Central memory CD4-positive, alpha-beta T cell (primary cell): Measurements from ENCODE around the gene PLXNA4.

Experiments used
- DNase-seq: peaks from one replicate; pipeline ENCODE4 v3.0.0; 2022

Gene PLXNA4

DNA sequence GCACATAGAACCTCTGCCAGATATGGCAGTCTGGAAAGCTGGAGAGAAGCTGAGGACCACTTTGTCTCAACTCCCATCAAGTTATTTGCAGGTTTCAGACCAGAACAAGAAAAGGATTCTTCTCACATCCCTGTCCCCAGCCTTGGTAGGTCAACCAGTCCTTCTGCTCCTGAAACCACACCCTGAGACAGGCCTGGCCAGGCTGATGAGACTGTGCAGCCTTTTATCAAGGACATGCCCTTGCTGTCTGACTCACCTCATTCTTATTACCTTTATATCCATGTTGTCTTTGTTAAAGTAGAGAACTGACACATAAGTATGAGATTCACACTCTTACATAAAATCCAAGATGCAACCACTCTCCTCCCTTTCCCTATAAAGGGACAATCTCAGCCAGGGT lies 354.9 kb downstream of the PLXNA4 start:
- DNase-seq, result no peak

DNA sequence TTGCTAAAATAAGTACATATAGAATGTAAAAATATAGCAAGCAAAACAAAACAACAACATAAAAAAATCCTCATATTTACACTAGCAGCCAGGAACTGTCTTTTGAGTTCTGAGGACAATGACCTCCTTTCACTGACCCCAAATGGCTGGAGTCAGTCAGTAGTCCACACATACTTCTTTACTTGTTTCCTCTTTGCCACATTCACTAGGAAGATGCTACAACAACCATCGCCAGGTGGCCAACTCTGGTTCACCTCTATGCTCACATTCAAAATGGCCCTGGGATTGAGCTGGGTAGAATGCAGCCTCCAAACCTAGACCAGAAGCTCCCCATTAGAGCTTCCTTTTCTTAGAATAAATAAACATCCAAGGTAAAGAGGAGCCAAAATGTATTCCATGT lies 356.2 kb downstream of the PLXNA4 start:
- no peak for DNase-seq

DNA sequence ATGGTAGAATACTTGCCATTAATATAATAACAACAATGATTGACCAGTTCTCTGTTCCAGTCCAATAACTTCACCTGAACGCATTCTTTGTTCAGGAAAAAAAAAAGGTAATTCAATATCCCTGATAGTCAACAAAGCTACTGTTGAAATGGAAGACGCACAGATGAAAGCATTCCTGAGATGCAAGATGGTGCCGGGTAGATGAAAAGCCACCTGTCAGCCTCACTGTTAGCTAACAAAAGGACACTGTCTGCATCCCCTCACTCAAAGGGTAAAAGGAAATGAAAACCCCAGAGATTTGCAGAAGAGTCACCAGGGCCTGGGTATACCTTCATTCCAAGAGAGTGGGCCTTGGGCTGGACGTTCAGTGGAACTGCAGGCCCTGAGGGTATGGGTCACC lies 357.4 kb downstream of the PLXNA4 start:
- DNase-seq, result no peak

DNA sequence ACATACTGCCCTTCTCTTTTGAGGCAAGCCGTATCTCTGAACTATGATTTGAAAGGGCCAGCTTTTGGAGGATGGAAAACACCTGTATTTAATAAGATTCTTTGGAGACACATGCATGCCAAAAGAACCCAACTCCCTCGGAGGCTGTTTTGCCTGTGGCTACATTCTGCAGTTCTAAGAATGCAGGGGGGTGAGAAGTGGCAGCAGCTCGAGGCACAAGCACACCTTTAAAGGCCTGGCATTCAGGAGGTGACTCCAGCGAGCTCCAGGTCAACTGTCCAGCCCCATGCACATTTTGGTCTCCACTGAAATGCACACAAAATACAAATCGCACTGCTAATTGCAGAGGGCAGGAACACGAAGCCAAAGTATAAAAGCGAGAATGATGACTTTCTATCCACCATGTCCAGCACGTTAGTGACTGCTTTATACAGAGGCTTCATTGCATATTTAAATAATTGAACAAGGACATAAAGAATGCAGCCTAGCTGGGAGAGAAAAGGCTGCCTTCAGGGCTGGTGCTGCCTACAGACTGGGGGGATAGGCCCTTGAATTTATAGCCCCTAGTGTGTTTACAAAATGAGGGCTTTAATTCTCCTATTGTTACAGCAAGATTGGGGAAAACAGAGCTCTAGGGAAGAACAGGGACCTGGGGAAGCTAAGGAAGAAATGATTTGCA lies 359.3 kb downstream of the PLXNA4 start:
- no peak for DNase-seq

DNA sequence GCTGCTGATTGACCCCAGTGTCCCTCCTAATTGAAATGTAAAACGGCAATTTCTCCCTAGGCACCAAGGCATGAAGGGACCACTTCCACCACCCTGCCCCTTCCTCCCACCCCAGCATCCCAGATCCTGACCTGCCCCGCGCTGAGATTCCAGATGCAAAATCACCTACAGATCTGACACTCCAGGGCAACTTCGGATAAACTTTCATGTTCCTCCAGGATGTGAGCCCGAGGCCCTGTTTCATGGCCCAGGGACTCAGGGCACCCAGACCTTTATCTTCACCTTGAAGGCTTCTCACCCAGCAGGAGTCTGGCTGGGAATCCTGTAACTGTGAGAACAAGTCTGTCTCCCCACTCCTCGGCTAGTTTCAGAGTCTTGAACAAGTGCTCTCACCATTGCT lies 361.8 kb downstream of the PLXNA4 start:
- no peak for DNase-seq

DNA sequence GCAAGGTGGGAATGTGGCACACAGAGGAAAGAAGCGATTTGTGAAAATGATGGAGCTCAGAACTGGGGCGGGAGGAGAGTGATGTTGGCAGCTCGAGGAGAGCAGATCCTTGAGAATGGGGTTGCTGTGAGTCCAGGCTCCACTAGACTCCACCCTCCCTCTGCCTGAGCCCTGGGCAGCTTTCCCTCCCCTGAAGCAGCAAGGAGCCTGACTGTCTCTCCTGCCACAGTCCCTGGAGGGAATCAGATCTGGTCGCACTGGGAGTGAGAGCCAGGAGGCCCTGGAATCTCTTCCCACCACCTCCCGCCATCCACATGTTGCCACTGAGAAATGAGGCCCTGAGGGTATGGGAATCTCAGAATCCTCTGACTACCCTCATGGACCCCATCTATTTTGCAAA lies 362.7 kb downstream of the PLXNA4 start:
- no peak for DNase-seq

DNA sequence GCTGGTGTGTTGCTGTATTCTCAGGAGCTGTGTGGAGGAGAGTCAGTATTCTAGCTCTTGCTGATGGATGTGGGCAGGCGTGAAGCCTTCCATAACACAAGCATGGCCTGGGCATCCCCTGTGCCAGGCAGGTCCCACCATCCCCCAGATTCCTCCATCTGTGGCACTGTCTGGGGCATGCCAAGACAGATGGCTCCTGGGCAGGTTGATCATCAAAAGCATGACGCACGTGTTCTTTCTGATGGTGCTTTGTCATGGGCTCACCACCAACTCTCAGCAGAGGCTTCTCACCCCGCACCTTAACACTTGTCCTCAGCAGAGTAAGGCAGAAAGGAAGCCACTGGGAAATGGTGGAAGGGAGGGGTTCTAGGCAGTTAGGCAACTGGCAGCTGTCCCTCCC lies 364.3 kb downstream of the PLXNA4 start:
- no peak for DNase-seq

DNA sequence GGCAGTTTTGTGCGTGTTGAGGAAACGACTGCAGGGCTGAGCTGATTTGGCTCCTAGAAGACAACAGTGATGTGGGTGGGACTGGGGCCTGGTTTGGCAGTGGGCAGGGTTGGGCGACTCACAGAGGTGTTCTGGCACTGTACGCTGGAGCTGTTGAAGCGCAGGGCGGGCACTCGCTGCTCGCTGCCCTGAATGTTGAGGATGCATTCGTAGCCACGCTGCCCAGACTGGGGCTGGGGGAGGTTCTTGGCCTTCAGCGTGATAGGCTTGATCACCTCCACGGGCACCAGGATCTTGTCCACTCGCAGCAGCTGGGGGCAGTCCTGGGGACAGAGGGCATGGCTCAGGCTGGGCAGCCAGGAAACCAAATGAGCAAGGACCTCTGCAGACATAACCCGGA lies 365.4 kb downstream of the PLXNA4 start:
- DNase-seq, result no peak

DNA sequence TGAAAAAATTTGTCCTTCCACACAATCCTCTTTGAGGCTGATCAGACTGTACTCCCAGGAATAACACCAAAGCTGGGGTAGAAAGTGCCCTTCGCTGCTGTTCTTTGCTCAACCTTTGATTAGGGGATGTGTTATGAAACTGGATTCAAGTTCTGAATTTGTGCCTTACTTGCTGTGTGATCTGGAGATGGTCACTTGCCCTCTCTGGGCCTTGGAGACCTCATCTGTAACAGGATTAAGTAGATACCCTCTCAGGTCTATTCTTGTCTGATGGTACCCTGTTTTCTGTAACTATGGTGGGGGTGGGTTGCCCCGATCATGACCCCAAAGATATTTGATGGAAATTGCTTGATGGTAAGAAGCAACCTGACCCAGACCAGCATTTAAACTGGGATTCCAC lies 368.5 kb downstream of the PLXNA4 start:
- DNase-seq, result no peak

DNA sequence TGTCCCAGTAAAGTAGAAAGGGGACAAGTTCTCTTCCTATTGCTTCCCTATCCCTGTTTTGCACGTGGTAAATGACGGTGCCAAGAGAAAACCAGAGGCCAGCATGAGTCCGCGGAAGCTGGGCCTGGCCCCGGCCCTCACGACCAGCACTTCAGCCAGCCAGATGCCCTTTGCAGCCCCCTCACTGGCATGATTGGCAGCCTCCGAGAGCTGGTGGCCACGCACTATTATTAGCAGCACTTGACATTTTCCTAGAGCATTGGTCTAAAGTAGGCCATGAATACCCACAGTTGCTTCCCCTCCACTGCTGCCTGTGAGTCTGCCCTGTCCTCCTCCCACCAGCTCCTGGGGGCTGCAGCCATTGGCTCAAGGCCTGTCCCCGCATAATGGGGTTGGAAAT lies 369.1 kb downstream of the PLXNA4 start:
- DNase-seq, result no peak

DNA sequence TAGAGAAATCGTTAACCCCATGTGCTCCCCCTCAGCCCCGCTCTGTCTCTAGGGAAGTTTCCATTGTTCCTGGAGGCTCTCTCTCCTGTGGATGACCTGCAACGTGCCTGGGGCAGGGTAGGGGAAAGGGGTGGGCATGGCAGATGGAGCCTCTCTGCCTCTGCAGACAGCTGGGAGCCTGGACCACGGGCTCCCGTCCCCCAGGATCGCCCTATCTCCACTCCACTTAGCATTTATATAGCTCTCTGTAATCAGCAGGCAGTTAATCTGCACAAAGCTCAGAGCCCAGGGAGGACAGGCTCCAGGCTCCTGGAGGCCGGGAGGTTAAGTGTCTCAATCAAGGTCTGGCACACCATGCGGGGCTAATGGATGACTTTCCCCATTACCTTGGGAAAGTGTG lies 369.7 kb downstream of the PLXNA4 start:
- no peak for DNase-seq

DNA sequence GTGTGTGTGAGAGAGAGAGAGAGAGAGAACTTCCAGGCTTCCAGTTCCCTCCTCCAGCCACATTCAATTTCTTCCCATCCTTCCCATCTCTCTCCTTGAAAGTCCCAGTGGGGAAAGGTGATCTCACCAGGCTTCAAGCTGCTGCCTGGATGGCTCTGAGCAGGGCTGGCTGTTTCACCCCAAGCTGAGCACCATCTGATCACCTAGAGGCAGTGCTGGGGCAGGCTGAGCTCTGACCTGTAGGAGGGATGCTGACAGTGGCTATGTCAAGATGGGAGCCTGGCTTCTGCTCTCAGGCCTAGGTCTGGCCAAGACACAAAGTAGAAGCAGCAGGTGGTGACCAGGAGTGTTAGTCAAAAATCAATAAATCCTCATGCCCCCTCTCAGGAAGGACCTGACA lies 370.8 kb downstream of the PLXNA4 start:
- no peak for DNase-seq

DNA sequence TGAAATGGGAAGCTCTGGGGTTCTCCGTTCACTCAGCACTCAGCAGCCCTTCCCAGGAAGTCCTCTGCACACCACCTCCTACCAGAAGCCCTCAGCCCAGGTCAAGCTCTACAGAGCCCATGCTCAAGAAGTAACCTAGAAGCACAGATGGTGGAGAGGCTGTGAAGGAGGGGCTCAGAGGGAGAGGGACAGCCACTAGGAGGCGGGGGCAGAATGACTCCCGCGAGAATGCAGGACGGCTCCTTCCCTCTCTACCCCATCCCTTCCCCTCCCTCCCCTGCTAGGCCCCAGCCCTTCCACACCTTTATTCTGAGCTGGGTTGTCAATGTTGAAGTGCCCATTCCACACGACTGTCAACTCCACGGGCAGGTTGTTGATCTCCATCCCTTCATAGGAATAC lies 373.2 kb downstream of the PLXNA4 start:
- DNase-seq, result no peak

DNA sequence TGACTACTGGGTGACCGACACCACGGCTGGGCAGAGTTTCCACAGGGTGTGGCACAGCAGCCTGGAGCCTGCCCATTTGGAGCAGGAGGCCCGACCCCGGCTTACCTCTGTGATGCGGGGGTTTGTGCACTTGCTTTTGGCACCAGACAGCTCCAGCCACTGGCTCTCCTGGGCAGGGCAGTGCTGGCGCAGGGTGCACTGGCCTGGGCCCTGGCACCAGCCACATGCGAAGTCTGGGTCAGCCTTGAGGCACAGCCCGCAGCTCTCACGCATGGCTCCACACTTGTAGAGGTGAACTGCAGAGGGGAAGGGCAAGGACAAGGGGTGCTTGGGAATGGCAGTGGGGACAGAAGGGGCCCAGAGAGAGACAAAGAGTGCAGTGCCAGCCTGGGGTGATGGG lies 373.7 kb downstream of the PLXNA4 start:
- DNase-seq, result no peak

DNA sequence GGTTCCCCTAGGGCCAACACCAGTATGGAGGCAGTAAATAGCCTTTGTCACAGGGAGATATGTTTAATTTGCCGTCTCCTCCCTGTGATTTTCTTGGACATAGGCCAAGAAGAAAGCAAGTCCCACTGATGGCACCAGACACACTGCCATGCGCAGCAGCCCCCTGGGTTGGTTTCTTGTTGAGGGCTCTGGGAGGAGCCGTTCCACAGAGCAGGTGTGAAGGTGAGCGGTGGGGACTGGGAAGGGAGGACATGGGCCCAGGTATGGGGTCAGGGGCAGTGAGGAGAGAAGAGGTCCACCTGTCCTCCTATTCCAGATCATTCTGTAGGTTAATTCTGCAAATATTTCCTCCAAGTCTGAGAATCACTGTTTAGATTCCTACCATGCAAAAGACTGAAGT lies 376.1 kb downstream of the PLXNA4 start:
- DNase-seq, result no peak

DNA sequence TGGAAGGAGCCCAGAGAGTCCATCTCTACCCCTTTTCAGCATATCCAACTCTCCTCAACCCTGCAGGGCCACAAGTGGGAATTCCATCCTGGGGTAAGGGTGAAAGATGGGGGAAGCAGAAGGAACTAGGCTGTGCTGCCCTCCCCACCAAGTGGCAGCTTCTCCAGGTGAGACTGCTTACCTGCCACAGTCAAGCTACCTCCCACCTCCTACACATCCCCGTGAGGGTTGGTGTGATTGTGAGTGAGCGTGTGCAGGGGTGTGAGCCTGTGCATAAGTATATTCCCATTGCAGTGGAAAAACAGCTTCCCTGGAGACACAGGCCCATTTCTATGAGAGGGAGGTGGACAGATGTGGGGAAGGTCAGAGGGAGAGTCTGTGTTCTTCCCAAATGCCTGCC lies 376.6 kb downstream of the PLXNA4 start:
- DNase-seq, result no peak

DNA sequence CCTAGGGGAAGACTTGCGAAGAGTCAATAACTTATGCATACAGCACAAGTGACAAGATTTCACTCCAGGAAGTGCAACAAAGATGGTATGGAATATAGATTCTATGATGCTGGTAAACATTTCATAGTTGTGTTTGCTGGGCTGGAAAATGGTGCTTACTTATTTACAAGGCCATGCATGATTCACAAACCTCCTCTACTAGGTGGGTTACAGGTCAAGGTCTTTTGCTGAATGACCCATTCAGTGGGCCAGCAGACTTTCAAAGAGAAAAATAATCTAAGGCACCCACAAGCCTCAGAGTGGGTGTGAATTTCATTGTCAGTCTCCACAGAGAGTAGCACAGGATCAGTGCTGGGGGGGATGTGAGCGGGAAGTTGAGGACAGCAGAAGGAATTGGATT lies 378.5 kb downstream of the PLXNA4 start:
- no peak for DNase-seq

DNA sequence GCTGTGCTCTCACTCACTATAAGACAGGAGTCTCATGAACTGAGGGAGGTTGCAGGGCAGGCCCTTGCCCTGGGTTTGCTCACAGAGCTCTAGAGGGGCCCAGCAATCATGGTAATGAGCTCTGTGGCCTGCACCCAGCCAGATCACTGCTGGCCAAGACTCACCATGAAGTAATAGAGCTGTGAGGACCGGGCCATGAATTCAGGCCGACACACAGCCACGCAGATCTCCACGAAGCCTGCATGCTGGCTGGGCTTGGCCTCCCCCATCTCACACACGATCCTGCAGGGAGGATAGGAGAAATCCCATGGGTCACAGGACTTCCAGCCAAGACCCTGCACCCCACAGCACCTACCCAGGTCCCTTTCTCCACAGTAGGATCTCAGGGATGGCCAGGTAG lies 382.4 kb downstream of the PLXNA4 start:
- no peak for DNase-seq

DNA sequence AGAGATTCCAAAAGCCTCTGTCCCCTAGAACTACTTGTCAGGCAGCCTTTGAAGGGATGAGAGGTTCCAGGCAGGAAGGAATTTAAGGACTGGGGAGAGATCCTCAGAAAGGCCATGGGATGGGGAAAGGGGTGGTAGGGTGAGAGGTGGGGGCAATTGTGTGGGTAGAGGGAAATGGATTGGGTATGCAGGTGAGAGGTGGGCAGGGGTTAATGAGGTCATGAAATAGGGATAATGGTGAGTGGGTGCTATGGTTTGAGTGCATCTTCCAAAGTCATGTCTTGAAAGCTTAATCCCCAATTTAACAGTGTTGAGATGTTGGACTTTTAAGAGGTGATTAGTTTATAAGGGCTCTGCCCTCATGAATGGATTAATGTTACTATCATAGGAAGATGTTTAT lies 383.5 kb downstream of the PLXNA4 start:
- no peak for DNase-seq

DNA sequence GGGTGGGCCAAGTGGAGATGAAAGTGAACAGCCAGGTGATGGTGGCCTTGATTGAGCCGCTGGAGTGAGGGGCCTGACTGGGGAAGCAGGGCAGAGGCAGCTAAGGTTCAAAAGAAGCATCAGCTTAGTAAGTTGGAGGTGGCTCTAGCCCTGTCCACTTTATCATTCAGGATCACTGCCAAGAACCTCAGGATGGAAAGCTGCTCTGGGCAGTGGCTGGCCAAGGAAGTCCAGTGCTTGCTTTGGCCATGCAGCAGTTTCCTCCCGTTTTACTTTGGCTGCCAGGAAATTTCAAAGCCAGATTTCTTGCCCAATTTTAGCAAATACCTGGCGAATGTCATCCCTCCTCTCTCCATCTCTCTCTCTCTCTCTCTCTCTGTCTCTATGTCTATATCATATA lies 384.9 kb downstream of the PLXNA4 start:
- no peak for DNase-seq

DNA sequence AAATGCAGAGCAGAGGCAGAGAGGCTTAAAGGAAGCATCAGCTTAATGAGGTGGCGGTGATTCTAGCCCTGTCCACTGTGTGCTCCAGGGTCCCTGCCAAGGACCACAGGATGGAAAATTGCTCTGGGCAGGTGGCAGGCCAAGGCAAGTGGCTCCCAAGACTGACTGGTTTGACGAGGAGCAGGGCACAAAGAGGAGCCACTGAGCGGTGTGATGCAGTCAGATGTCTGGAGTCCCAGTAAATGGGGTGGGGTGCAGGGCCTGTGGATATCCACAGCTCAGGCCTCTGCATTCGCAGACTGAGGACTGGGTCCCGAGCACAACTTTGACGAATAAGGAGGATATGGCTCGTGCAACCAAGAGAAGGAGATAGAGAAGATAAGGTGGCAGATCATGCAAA lies 385.6 kb downstream of the PLXNA4 start:
- no peak for DNase-seq

DNA sequence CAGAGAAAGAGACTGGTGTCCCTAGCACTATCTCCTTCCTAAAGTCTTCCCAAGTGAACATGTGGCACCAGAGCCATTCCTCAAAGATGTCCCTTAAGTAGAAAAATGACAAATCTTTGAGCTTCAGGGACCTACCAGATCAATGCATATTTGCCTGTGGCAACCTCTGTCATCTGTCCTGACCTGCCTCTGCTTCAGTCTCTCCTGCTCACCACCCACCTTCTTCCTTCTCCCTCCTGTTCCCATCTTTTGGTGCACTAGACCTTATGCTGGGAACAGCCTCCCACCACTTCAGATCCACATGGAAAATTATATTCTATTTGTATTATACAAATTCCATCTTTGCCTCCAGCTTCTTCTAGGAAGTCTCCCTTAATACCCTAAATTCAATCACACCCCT lies 386.4 kb downstream of the PLXNA4 start:
- DNase-seq, result no peak

DNA sequence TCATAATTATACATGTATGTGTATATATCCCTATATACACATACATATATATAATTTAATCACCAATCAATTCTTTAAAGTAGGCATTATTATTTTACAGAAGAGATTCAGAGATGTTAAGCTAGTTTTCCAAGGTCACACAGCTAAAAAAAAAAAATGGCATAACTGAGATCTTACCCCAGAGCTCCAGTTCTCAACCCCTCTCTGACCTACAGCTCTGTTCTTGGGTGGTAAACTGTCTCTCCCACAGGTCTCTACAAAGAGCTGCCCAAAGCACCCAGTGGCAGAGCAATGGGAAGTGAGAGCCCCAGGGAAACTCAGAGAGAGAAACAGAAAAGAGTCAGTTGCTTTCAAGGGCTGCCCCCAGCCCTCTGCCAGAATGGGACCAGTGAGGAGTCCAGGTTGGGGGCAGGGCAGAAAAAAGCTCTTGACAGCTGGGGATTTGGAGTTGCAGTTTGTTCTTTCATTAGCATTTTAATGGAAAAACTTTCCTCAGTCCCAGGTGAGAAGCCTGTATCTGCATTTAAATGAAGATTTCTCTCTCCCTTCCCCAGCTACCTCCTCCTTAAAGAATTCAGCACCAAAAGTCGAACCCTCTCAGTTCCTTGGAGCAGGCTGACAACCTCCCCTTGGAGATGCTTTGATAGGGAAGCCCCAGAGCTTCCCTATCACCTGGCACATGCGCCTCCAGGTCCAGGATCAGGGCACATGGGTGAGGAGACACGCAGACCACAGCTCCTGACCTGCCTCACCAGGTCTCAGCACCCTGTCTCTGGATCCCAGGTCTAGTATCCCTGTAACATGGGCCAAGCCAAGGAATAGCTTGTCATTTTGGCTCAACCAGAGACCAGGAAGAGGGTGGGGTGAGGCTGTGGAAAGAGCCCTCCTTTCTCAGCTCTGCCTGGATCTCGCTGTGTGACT lies 388.1 kb downstream of the PLXNA4 start:
- no peak for DNase-seq

DNA sequence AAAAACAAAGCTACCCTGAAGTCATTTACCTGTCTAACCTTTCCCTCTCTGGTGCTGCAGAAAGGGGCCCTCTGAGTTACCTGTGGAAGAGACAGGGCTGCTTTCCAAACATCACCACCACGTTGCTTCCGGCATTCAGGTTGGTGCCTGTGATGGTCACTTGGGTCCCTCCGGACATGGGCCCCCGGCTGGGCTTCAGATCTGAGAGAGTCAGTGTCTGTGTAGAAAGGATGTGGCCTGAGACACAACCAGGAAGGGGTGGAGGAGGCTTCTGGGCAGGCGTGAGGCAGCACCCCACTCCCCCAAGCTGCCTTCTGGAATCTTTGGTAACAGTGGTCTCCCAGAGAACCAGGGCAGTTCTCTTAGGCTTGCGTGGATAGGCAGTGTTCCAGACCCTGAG lies 388.9 kb downstream of the PLXNA4 start:
- no peak for DNase-seq

DNA sequence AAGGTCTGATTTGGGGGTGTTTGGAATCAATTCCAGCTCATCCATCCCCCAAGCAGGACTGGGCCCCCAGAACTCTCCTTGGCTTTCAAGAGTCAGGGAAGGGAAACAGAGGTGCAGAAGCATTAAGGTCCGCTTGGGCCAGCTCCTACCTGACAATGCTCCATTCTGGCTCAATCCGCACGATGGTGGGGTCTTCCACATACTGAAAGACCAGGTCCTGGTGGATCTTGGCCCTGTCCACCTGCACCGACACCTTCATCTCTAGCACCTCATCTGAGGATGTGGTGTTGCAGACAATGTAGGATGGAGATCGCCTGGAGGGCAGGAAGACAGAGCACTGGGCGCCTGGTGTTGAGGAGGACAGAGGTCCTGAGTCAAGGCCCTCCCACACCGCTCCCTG lies 391.1 kb downstream of the PLXNA4 start:
- DNase-seq, result no peak
